Peyer's patch (tissue), 4 donors: ENCODE data around the gene ECSIT.

Experiments used
- POLR2A ChIP-seq, 2 donors: fragments of 450-650 bp; IDR thresholded peaks; one replicate each; pipeline ENCODE4 v1.5.1; 2017; ENCODE audit warnings: antibody characterized with exemption in 2 of 2, mild to moderate bottlenecking in 2 of 2, moderate library complexity in 2 of 2
- TF ChIP-seq, protein P1 (sequence below), 6 experiments: fragments of 450-650 bp in 4 of 6; fragments of 200-600 bp in 2 of 6; sonication (generic) in 1 of 6; IDR thresholded peaks; one replicate each; pipeline ENCODE4 v1.5.1; 2017 to 2019; ENCODE audit warnings: antibody characterized with exemption in 6 of 6, mild to moderate bottlenecking in 3 of 6, moderate library complexity in 1 of 6

- TF ChIP-seq, protein P1, sequence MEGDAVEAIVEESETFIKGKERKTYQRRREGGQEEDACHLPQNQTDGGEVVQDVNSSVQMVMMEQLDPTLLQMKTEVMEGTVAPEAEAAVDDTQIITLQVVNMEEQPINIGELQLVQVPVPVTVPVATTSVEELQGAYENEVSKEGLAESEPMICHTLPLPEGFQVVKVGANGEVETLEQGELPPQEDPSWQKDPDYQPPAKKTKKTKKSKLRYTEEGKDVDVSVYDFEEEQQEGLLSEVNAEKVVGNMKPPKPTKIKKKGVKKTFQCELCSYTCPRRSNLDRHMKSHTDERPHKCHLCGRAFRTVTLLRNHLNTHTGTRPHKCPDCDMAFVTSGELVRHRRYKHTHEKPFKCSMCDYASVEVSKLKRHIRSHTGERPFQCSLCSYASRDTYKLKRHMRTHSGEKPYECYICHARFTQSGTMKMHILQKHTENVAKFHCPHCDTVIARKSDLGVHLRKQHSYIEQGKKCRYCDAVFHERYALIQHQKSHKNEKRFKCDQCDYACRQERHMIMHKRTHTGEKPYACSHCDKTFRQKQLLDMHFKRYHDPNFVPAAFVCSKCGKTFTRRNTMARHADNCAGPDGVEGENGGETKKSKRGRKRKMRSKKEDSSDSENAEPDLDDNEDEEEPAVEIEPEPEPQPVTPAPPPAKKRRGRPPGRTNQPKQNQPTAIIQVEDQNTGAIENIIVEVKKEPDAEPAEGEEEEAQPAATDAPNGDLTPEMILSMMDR (IDR thresholded peaks at IDR 0.05): no peak
- TF ChIP-seq POLR2A (IDR thresholded peaks at IDR 0.05): no peak
Observed at GRCh38 chr19:11534948-11535347, 6.0 kb upstream of the ECSIT start.
